ENCODE results near the gene SLC17A9. TPM values are rescaled to one million over a fixed set of nuclear protein-coding genes. Genes with fewer than 3 reads are reported as not detected.

Gene SLC17A9
- total and polyA plus RNA-seq, 10 of the 15 experiments (the other 5 are each of a cell fraction or from before 2014, with no cell fraction given): 0.72 to 74.1 (median 29.4) TPM

DNA sequence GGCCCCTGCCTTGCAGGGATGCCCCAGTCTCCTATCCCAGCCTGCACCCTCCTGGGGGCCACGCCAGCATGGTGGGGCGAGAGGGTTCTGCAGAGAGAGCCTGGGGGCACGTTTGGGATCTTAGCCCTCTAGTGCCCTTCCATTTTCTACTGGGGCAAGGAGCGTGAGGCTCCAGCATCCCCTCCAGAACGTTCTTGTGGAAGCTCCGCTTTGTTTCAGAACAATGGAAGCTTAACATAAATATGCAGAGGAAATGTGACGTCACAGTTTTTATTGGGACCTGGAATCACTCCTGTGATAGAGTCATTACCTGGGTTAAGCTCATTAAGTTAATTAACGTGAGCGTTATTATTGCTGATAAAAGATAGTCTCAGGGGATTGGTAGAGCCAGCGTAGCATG lies 34.6 kb downstream of the SLC17A9 start:
- FAIRE-seq: no peak

DNA sequence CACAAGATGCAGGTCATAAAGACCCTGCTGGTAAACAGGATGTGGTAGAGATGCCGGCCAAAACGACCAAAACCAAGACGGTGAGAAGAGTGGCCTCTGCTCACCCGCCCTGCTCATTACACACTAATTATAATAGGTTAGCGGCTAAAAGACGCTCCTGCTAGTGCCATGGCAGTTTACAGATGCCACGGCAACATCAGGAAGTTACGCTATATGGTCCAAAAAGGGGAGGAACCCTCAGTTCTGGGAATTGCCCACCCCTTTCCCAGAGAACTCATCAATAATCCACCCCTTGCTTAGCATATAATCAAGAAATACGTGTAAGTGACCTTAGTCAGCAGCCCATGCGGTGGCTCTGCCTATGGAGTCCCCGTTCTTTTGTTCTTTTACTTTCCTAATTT lies 36.7 kb downstream of the SLC17A9 start:
- ChIA-PET POLR2A (no interaction called here), SMC1A (ENCODE audit: uncharacterized antibody, unreplicated experiment) (no interaction called here)

More for the DNA sequence above, 34.6 kb downstream of the SLC17A9 start:
- H2AFZ ChIP-seq (ENCODE audit: control insufficient read depth, low read depth, low read length): no peak overlapping the region
- RAD21 ChIA-PET (ENCODE audit: unreplicated experiment): interaction anchor here (0.9 kb wide), 1 partner anchor 9 kb away, joined by 3 read pairs; no protein-coding TSS in a partner anchor
- in situ Hi-C loops (cut with MboI): no loop called here
- no peak overlapping the region for H3K4me2 ChIP-seq (ENCODE audit: control insufficient read depth, insufficient read depth)
- peaks cover 0 to 2% of the 10 kb centered on the region in 2 experiments; a peak in 3 of 4 replicates for H3K27me3 ChIP-seq (replicated peaks in 1 of 2; ENCODE audit: control insufficient read depth in 2 of 2, insufficient read depth in 2 of 2, low read length in 1 of 2)
- no peak overlapping the region for H3K9ac ChIP-seq (ENCODE audit: control insufficient read depth, insufficient read depth, low read length)
- BruUV-seq (replicated peaks): no TSS peak
- SMC1A ChIA-PET (ENCODE audit: uncharacterized antibody, unreplicated experiment): no interaction called here
- TF ChIP-seq CHD1 (IDR thresholded peaks at IDR 0.05; ENCODE audit: low read depth, low read length): no peak
- no peak for TF ChIP-seq CEBPB (IDR thresholded peaks at IDR 0.05; ENCODE audit: borderline replicate concordance in 1 of 2, low read depth in 2 of 2, low read length in 2 of 2)
- TF ChIP-seq POLR2AphosphoS2 (IDR thresholded peaks at IDR 0.05; ENCODE audit: low read depth, low read length): no peak
- no peaks in the 10 kb centered on the region for H3K36me3 ChIP-seq (ENCODE audit: control insufficient read depth in 2 of 2, insufficient read depth in 2 of 2, low read length in 1 of 2)
- CTCF ChIA-PET: interaction anchor here (0.9 kb wide), 1 partner anchor 15 kb away, joined by 3 read pairs; no protein-coding TSS in a partner anchor
- WGBS (ENCODE audit: insufficient coverage, insufficient replicate concordance, low lambda C conversion rate, missing lambda C conversion rate): 57% methylated on average over 10 of the region's 10 CpGs
- DNase-seq (ENCODE audit: low read depth, low spot score) (no peak), ATAC-seq (no peak)
- no peak overlapping the region for H3K27ac ChIP-seq (ENCODE audit: control insufficient read depth, insufficient read depth)
- no peaks in the 10 kb centered on the region for H3K79me2 ChIP-seq (ENCODE audit: control insufficient read depth, insufficient read depth, low read length)
- no peak overlapping the region for H3K4me3 ChIP-seq
- POLR2A ChIA-PET: interaction anchor here (1.6 kb wide), 1 partner anchor 9 kb away, joined by 4 read pairs; no protein-coding TSS in a partner anchor
- H4K20me1 ChIP-seq (ENCODE audit: control insufficient read depth, insufficient read depth): no peaks in the 10 kb centered on the region
- intact Hi-C loops (cut with micrococcal nuclease; ENCODE audit: unreplicated experiment): no loop called here
- no peaks in the 10 kb centered on the region for H3K9me3 ChIP-seq (replicated peaks; ENCODE audit: control insufficient read depth, insufficient read depth, low read length)
- H3K4me1 ChIP-seq (ENCODE audit: control insufficient read depth, insufficient read depth, low read length): peaks cover 6% of the 10 kb centered on the region; the same call in 1 of the 2 replicates

More for the DNA sequence above, 36.7 kb downstream of the SLC17A9 start:
- RAD21 ChIA-PET (ENCODE audit: unreplicated experiment): no interaction called here
- intact Hi-C loops (cut with micrococcal nuclease; ENCODE audit: unreplicated experiment): no loop called here
- H2AFZ ChIP-seq (ENCODE audit: control insufficient read depth, low read depth, low read length): peak overlapping the region; percentile 44
- in situ Hi-C loops (cut with MboI): no loop called here
- no peak overlapping the region for H3K9ac ChIP-seq (ENCODE audit: control insufficient read depth, insufficient read depth, low read length)
- no peak overlapping the region for H3K27ac ChIP-seq (ENCODE audit: control insufficient read depth, insufficient read depth)
- WGBS (ENCODE audit: insufficient coverage, insufficient replicate concordance, low lambda C conversion rate, missing lambda C conversion rate): 23% methylated on average over 11 of the region's 11 CpGs
- H3K79me2 ChIP-seq (ENCODE audit: control insufficient read depth, insufficient read depth, low read length): no peaks in the 10 kb centered on the region
- H3K4me2 ChIP-seq (ENCODE audit: control insufficient read depth, insufficient read depth): peak overlapping the region; percentile 60
- H4K20me1 ChIP-seq (ENCODE audit: control insufficient read depth, insufficient read depth): no peaks in the 10 kb centered on the region
- no peaks in the 10 kb centered on the region for H3K36me3 ChIP-seq (ENCODE audit: control insufficient read depth in 2 of 2, insufficient read depth in 2 of 2, low read length in 1 of 2)
- peak; percentile 69 for ATAC-seq
- BruUV-seq (replicated peaks): no TSS peak
- CTCF ChIA-PET: no interaction called here
- no peaks in the 10 kb centered on the region; a peak in 1 of 4 replicates for H3K27me3 ChIP-seq (replicated peaks in 1 of 2; ENCODE audit: control insufficient read depth in 2 of 2, insufficient read depth in 2 of 2, low read length in 1 of 2)
- 0 out of 2 replicates have a peak overlapping the region, but pooled peaks have one; percentile 0 for H3K4me3 ChIP-seq
- H3K4me1 ChIP-seq (ENCODE audit: control insufficient read depth, insufficient read depth, low read length): peaks cover 6% of the 10 kb centered on the region; the same call in 1 of the 2 replicates
- no peak for DNase-seq (ENCODE audit: low read depth, low spot score)
- no peak for FAIRE-seq
- H3K9me3 ChIP-seq (replicated peaks; ENCODE audit: control insufficient read depth, insufficient read depth, low read length): no peaks in the 10 kb centered on the region
- no peak for TF ChIP-seq RBBP5 (conservative IDR thresholded peaks at IDR 0.05)
- peak; percentile 48; the same call in 1 of the 2 replicates for TF ChIP-seq MTA2 (IDR thresholded peaks at IDR 0.05; ENCODE audit: low read depth)
- TF ChIP-seq RUNX3 (IDR thresholded peaks at IDR 0.05; ENCODE audit: low read length): 0 out of 2 replicates have a peak, but pooled peaks have one; percentile 9
- TF ChIP-seq BHLHE40 (IDR thresholded peaks at IDR 0.05; ENCODE audit: borderline replicate concordance in 1 of 2, low read depth in 2 of 2, low read length in 1 of 2): peak in 1 of 2 experiments; percentile 9; a peak in 1 of 4 replicates
- TF ChIP-seq, protein P1, sequence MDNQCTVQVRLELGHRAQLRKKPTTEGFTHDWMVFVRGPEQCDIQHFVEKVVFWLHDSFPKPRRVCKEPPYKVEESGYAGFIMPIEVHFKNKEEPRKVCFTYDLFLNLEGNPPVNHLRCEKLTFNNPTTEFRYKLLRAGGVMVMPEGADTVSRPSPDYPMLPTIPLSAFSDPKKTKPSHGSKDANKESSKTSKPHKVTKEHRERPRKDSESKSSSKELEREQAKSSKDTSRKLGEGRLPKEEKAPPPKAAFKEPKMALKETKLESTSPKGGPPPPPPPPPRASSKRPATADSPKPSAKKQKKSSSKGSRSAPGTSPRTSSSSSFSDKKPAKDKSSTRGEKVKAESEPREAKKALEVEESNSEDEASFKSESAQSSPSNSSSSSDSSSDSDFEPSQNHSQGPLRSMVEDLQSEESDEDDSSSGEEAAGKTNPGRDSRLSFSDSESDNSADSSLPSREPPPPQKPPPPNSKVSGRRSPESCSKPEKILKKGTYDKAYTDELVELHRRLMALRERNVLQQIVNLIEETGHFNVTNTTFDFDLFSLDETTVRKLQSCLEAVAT (IDR thresholded peaks at IDR 0.05): peak; percentile 42; the same call in 1 of the 2 replicates
